Spleen (tissue), 11 donors: ENCODE results near the gene YTHDF1. TPM values are rescaled to one million over a fixed set of nuclear protein-coding genes. Genes with fewer than 3 reads are reported as not detected.

Source experiments
- DNase-seq: peaks from one replicate; pipeline ENCODE4 v3.0.0-alpha.2; 2020
- H3K27ac ChIP-seq, 8 donors: fragments of 200-600 bp; sonication (generic) in 7 of 8; 1 replicate in 4 of 8; 2 replicates in 4 of 8; pipeline versions ENCODE4 v1.5.0 to v1.8.0; 2016 to 2021; ENCODE audit warnings: inconsistent platforms in 4 of 8, mild to moderate bottlenecking in 4 of 8, moderate library complexity in 1 of 8
- H3K27me3 ChIP-seq, 7 donors: fragments of 200-600 bp; sonication (generic) in 6 of 7; replicated peaks in 1 of 7; 1 replicate in 4 of 7; 2 replicates in 3 of 7; pipeline versions ENCODE4 v1.5.0 to v1.8.0; 2016 to 2021; ENCODE audit warnings: inconsistent platforms in 3 of 7, mild to moderate bottlenecking in 1 of 7
- H3K36me3 ChIP-seq, 6 donors: fragments of 200-600 bp; sonication (generic) in 5 of 6; 1 replicate in 4 of 6; 2 replicates in 2 of 6; pipeline versions ENCODE4 v1.5.0 to v1.8.0; 2016 to 2021; ENCODE audit warnings: inconsistent platforms in 2 of 6
- H3K4me1 ChIP-seq, 6 donors: fragments of 200-600 bp; sonication (generic) in 5 of 6; 1 replicate in 3 of 6; 2 replicates in 3 of 6; pipeline versions ENCODE4 v1.5.0 to v1.8.0; 2016 to 2021; ENCODE audit warnings: inconsistent platforms in 3 of 6
- H3K4me3 ChIP-seq, 8 donors: fragments of 200-600 bp; sonication (generic) in 7 of 8; 1 replicate in 4 of 8; 2 replicates in 4 of 8; pipeline versions ENCODE4 v1.5.0 to v1.8.0; 2016 to 2021; ENCODE audit warnings: inconsistent platforms in 4 of 8, mild to moderate bottlenecking in 4 of 8, moderate library complexity in 2 of 8
- H3K9me3 ChIP-seq, 8 donors: fragments of 200-600 bp; sonication (generic) in 7 of 8; 1 replicate in 4 of 8; 2 replicates in 4 of 8; pipeline versions ENCODE4 v1.5.0 to v1.8.0; 2016 to 2021; ENCODE audit warnings: inconsistent platforms in 4 of 8
- CTCF ChIP-seq, 11 experiments: fragments of 200-600 bp in 7 of 11; fragments of 450-650 bp in 4 of 11; sonication (generic) in 4 of 11; IDR thresholded peaks in 8 of 11; conservative IDR thresholded peaks in 3 of 11; 1 replicate in 7 of 11; 2 replicates in 4 of 11; pipeline versions ENCODE4 v1.4.0 to v1.8.0; 2016 to 2021; ENCODE audit warnings: antibody characterized with exemption in 11 of 11, inconsistent platforms in 4 of 11, mild to moderate bottlenecking in 1 of 11
- POLR2A ChIP-seq, 3 donors: fragments of 450-650 bp; IDR thresholded peaks; one replicate each; pipeline ENCODE4 v1.5.1; 2017; ENCODE audit warnings: antibody characterized with exemption in 3 of 3, mild to moderate bottlenecking in 1 of 3
- POLR2AphosphoS5 ChIP-seq, 3 donors: sonication (generic); formaldehyde crosslinking; IDR thresholded peaks; one replicate each; pipeline ENCODE4 v1.5.1; 2017; ENCODE audit warnings: antibody characterized with exemption in 3 of 3
- WGBS, 5 donors: extraction: QIAGEN DNeasy Blood & Tissue Kit in 3 of 5; methylation state at CpG; one replicate each; pipeline versions ENCODE4 v1.1.5 to v1.1.7; 2013 to 2018; 5-methylcytosine and 5-hydroxymethylcytosine counted together
- intact Hi-C: fragments of 100-400 bp; cut with DNase I; formaldehyde crosslinking; loops from one replicate; pipeline ENCODE4 v1.15.0; 2023; ENCODE audit warnings: low total_unique reads
- polyA plus RNA-seq, 3 donors: library from polyadenylated mRNA; stranded (reverse); fragments of 200-250 nt; gene quantifications; one replicate each; pipeline ENCODE4 v1.2.1, GENCODE V29; 2013
- total RNA-seq, 7 donors: library from RNA; depleted of rRNA in 3 of 7; stranded (reverse); fragments of >200 nt in 3 of 7; fragmentation: NEBNext Ultra II Directional in 4 of 7; extraction: Animal tissue kit (Norgen Biotek cat#: 25700) in 4 of 7; gene quantifications; one replicate each; pipeline versions ENCODE4 v1.1.0 to v1.2.1, GENCODE V29; 2016 to 2021
- donor health status: healthy with polysubstance abuse.
- donor health status: DM: no; HTN: no; CAD: no; lungs with moderate emphysema.
- donor health status: DM: no; HTN: no; CAD: no.
- donor health status: Bipolar disorder and iron deficiency.
- donor health status: healthy.
- donor health status: DM: no; HTN: no; CAD: no.
- donor health status: DM: yes; HTN: yes; CAD: no.

YTHDF1 gene
- total and polyA plus RNA-seq, 10 donors, result 18.8 to 41.6 (median 33.0) TPM

GRCh38 chr20:63173552-63174191 is 42.3 kb downstream of the YTHDF1 start:
- H3K9me3 ChIP-seq, result no peaks in the 10 kb centered on the region
- H3K27me3 ChIP-seq, result peaks cover 9 to 90% (median 61%) of the 10 kb centered on the region in 7 donors
- intact Hi-C loops, result no loop called here
- no peak overlapping the region for H3K4me3 ChIP-seq
- 25 to 42% (median 37%) methylated on average over 11 to 22 of the region's 22 CpGs for WGBS, 5 donors
- H3K4me1 ChIP-seq, result peaks cover 8 to 43% (median 39%) of the 10 kb centered on the region in 6 donors
- no peak overlapping the region for H3K27ac ChIP-seq
- no peak for DNase-seq
- no peak for TF ChIP-seq POLR2A (IDR thresholded peaks at IDR 0.05)
- no peak for TF ChIP-seq POLR2AphosphoS5 (IDR thresholded peaks at IDR 0.05)
- no peak for TF ChIP-seq CTCF (IDR thresholded peaks at IDR 0.05 in 8 of 11, conservative IDR thresholded peaks at IDR 0.05 in 3 of 11)
- H3K36me3 ChIP-seq, result no peaks in the 10 kb centered on the region

GRCh38 chr20:63172726-63173125 is 43.2 kb downstream of the YTHDF1 start:
- Histone ChIP-seq H3K4me3 (no peak overlapping the region), H3K9me3 (no peaks in the 10 kb centered on the region), H3K36me3 (no peaks in the 10 kb centered on the region), H3K27ac (no peak overlapping the region), H3K4me1 (peaks cover under 1 to 34% (median 30%) of the 10 kb centered on the region in 6 donors), H3K27me3 (peaks cover 9 to 90% (median 53%) of the 10 kb centered on the region in 7 donors)
- 35 to 55% (median 50%) methylated on average over 4 to 8 of the region's 8 CpGs for WGBS, 5 donors
- intact Hi-C loops, result no loop called here
- DNase-seq, result no peak
- TF ChIP-seq POLR2A (IDR thresholded peaks at IDR 0.05) (no peak), POLR2AphosphoS5 (IDR thresholded peaks at IDR 0.05) (no peak), CTCF (IDR thresholded peaks at IDR 0.05 in 8 of 11, conservative IDR thresholded peaks at IDR 0.05 in 3 of 11) (no peak)

- TF ChIP-seq POLR2AphosphoS5 (IDR thresholded peaks at IDR 0.05), result no peak
- TF ChIP-seq POLR2A (IDR thresholded peaks at IDR 0.05), result no peak
- TF ChIP-seq CTCF (IDR thresholded peaks at IDR 0.05 in 8 of 11, conservative IDR thresholded peaks at IDR 0.05 in 3 of 11), result no peak
- DNase-seq, result no peak
- 68 to 88% (median 75%) methylated on average over 5 of the region's 5 CpGs for WGBS, 5 donors
- intact Hi-C loops, result no loop called here
- peaks cover 9 to 85% (median 45%) of the 10 kb centered on the region in 7 donors for H3K27me3 ChIP-seq
- H3K4me1 ChIP-seq, result peaks cover 0 to 27% (median 23%) of the 10 kb centered on the region in 6 donors
- H3K27ac ChIP-seq, result no peak overlapping the region
- no peaks in the 10 kb centered on the region for H3K9me3 ChIP-seq
- H3K36me3 ChIP-seq, result no peaks in the 10 kb centered on the region
- no peak overlapping the region for H3K4me3 ChIP-seq
These were observed 43.9 kb downstream of the YTHDF1 start for GRCh38 chr20:63171991-63172390.

- no peak for TF ChIP-seq POLR2AphosphoS5 (IDR thresholded peaks at IDR 0.05)
- TF ChIP-seq CTCF (IDR thresholded peaks at IDR 0.05 in 8 of 11, conservative IDR thresholded peaks at IDR 0.05 in 3 of 11), result no peak
- no peak for TF ChIP-seq POLR2A (IDR thresholded peaks at IDR 0.05)
- peaks cover 0 to 4% (median 2%) of the 10 kb centered on the region in 6 donors for H3K4me1 ChIP-seq
- no peak overlapping the region for H3K27ac ChIP-seq
- intact Hi-C loops, result no loop called here
- WGBS, 5 donors, result 30 to 48% (median 43%) methylated on average over 6 of the region's 6 CpGs
- H3K4me3 ChIP-seq, result no peak overlapping the region
- peaks cover 0 to 62% (median 22%) of the 10 kb centered on the region in 7 donors for H3K27me3 ChIP-seq
- DNase-seq, result no peak
- no peaks in the 10 kb centered on the region for H3K36me3 ChIP-seq
- no peaks in the 10 kb centered on the region for H3K9me3 ChIP-seq
These were observed 46.2 kb downstream of the YTHDF1 start for GRCh38 chr20:63169681-63170080.
